Neural cell (in vitro differentiated cells): ENCODE results near the gene CUX1. TPM values are rescaled to one million over a fixed set of nuclear protein-coding genes. Genes with fewer than 3 reads are reported as not detected.

Experiments
- H2AFZ ChIP-seq: fragments of 200-600, 300-800 bp; sonication (generic), shearing (Covaris generic); 2 replicates; pipeline ENCODE4 v1.6.0; 2014; ENCODE audit warnings: low read depth, mild to moderate bottlenecking, antibody characterized with exemption, low read length, moderate library complexity
- H3F3A ChIP-seq: fragments of 200-600 bp; shearing (Covaris generic); 2 replicates; pipeline ENCODE4 v1.6.1; 2016; ENCODE audit warnings: mild to moderate bottlenecking, moderate library complexity, mixed read lengths, antibody characterized with exemption, low read length; ENCODE audit not compliant: insufficient read depth, poor library complexity, severe bottlenecking
- H3K27ac ChIP-seq: fragments of 200-600, 300-800 bp; sonication (generic), shearing (Covaris generic); 2 replicates; pipeline ENCODE4 v1.5.1; 2014; ENCODE audit warnings: mild to moderate bottlenecking, low read length, moderate library complexity
- H3K27me3 ChIP-seq: fragments of 300-800, 200-600 bp; sonication (generic), shearing (Covaris generic); 2 replicates; pipeline ENCODE4 v1.6.0; 2014; ENCODE audit warnings: mild to moderate bottlenecking, low read depth, low read length, moderate library complexity; ENCODE audit not compliant: insufficient read depth
- H3K36me3 ChIP-seq: fragments of 300-800, 200-600 bp; sonication (generic), shearing (Covaris generic); 2 replicates; pipeline ENCODE4 v1.5.1; 2014; ENCODE audit warnings: mild to moderate bottlenecking, antibody characterized with exemption, low read length, moderate library complexity; ENCODE audit not compliant: insufficient read depth
- H3K4me2 ChIP-seq: fragments of 300-800, 200-600 bp; sonication (generic), shearing (Covaris generic); 2 replicates; pipeline ENCODE4 v1.6.0; 2014; ENCODE audit warnings: mild to moderate bottlenecking, low read length
- H3K4me3 ChIP-seq: fragments of 300-800, 200-600 bp; sonication (generic), shearing (Covaris generic); 2 replicates; pipeline ENCODE4 v1.5.1; 2014; ENCODE audit warnings: mild to moderate bottlenecking, low read length, moderate library complexity
- H3K79me2 ChIP-seq: fragments of 200-600 bp; shearing (Covaris generic); replicated peaks from 2 replicates; pipeline ENCODE4 v1.6.0; 2014; ENCODE audit warnings: mild to moderate bottlenecking, low read length, moderate library complexity; ENCODE audit not compliant: insufficient read depth
- H3K9ac ChIP-seq: fragments of 300-800, 200-600 bp; sonication (generic), shearing (Covaris generic); 2 replicates; pipeline ENCODE4 v1.6.1; 2016; ENCODE audit warnings: mild to moderate bottlenecking, low read length, mixed read lengths
- H3K9me2 ChIP-seq: fragments of 200-600 bp; shearing (Covaris generic); 2 replicates; pipeline ENCODE4 v1.6.1; 2016; ENCODE audit warnings: mild to moderate bottlenecking, low read length, mixed read lengths; ENCODE audit not compliant: insufficient read depth
- H3K9me3 ChIP-seq: fragments of 200-600, 300-800 bp; sonication (generic), shearing (Covaris generic); 2 replicates; pipeline ENCODE4 v1.6.1; 2016; ENCODE audit warnings: mild to moderate bottlenecking, mixed run types, low read length, moderate library complexity, mixed read lengths
- H4K20me1 ChIP-seq: fragments of 200-600 bp; shearing (Covaris generic); 2 replicates; pipeline ENCODE4 v1.6.1; 2016; ENCODE audit warnings: mild to moderate bottlenecking, mixed run types; ENCODE audit not compliant: insufficient read depth
- EP300 ChIP-seq: fragments of 450-650 bp; conservative IDR thresholded peaks from 2 replicates; pipeline ENCODE4 v1.6.1; 2014; ENCODE audit warnings: antibody characterized with exemption, mild to moderate bottlenecking, moderate library complexity; ENCODE audit not compliant: poor library complexity, severe bottlenecking
- EZH2 ChIP-seq: fragments of 200-600, 300-800 bp; shearing (Covaris generic), sonication (generic); IDR thresholded peaks from 2 replicates; pipeline ENCODE4 v1.6.1; 2014; ENCODE audit warnings: antibody characterized with exemption, low read length, borderline replicate concordance, mild to moderate bottlenecking; ENCODE audit not compliant: insufficient read depth, poor library complexity, severe bottlenecking
- MXI1 ChIP-seq: fragments of 450-650 bp; conservative IDR thresholded peaks from 2 replicates; pipeline ENCODE4 v1.6.1; 2014; ENCODE audit warnings: antibody characterized with exemption, mild to moderate bottlenecking; ENCODE audit not compliant: poor library complexity, severe bottlenecking
- POLR2AphosphoS5 ChIP-seq: IDR thresholded peaks from 2 replicates; pipeline ENCODE4 v1.6.1; 2012
- RAD21 ChIP-seq: fragments of 450-650 bp; conservative IDR thresholded peaks from 2 replicates; pipeline ENCODE4 v1.6.1; 2014; ENCODE audit warnings: antibody characterized with exemption, mild to moderate bottlenecking, moderate library complexity
- SMC3 ChIP-seq: fragments of 450-650 bp; conservative IDR thresholded peaks from 2 replicates; pipeline ENCODE4 v1.6.1; 2014; ENCODE audit warnings: antibody characterized with exemption, mild to moderate bottlenecking, moderate library complexity; ENCODE audit not compliant: poor library complexity
- TAF1 ChIP-seq: IDR thresholded peaks from 2 replicates; pipeline ENCODE4 v1.6.1; 2012; ENCODE audit warnings: low read depth
- polyA plus RNA-seq: library from polyadenylated mRNA; depleted of rRNA; stranded (reverse); fragments of >200 nt; gene quantifications from 2 replicates; pipeline ENCODE4 v1.2.3, GENCODE V29; 2014
- TF ChIP-seq, protein P1 (sequence below): IDR thresholded peaks from 2 replicates; pipeline ENCODE4 v1.6.1; 2012; ENCODE audit warnings: borderline replicate concordance
- TF ChIP-seq, protein P2 (sequence below): fragments of 450-650 bp; IDR thresholded peaks from 2 replicates; pipeline ENCODE4 v1.5.1; 2014; ENCODE audit warnings: antibody characterized with exemption, mild to moderate bottlenecking, moderate library complexity; ENCODE audit not compliant: poor library complexity, severe bottlenecking

Gene CUX1
- polyA plus RNA-seq, 1 donor from 2014 or later: 26.6 TPM

DNA sequence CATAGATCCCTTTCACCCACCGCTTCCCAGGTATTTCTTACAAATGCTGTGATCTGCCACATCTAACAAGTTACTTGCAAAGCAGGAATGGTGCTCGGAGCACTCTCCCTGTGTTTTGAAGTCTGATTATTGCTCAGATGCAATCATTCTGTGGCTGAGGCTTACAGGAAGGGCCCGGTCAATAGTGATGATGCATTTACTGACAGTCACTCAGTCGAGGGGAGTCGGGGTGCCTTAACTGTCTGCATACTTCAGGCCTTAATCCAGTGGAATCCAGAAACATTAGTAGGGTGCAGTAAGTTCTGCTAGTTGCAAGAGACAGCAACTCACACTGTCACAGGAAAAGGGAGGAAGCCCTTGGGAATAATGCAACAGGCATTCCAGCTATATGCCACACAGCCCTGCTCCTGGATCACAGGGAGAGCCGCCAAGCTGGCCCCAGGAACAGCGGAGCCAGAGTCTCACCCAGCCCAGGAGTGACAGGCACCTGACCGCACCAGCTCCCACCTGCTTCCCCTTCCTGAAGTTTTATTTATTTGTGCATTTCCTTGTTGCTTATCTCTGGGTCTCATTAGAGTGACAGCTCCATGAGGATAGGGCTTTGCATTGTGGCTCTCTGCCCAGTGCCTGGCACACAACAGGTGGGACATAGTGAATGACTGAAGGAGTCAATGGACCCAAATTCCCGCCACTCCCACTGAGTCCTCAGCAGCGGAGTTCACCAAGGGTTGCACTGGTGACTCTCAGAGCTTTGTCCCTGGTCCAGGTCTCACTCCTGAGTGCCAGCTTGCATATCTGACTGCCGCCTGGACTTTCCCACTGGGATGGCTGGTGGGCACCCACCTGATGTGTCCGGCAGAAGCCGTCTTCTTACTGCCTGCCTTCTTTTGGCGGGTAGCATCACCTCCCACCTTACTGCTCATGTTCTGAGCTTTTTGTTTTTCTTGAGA lies 256.8 kb downstream of the CUX1 start:
- Histone ChIP-seq H3K79me2 (no peaks in the 10 kb centered on the region), H3K9ac (no peak overlapping the region), H4K20me1 (no peaks in the 10 kb centered on the region), H3F3A (no peaks in the 10 kb centered on the region), H3K4me3 (no peak overlapping the region), H2AFZ (no peak overlapping the region), H3K4me2 (no peak overlapping the region), H3K9me3 (no peaks in the 10 kb centered on the region), H3K36me3 (no peaks in the 10 kb centered on the region), H3K9me2 (no peaks in the 10 kb centered on the region), H3K27me3 (no peaks in the 10 kb centered on the region), H3K27ac (no peak overlapping the region)
- TF ChIP-seq EP300 (no peak), POLR2AphosphoS5 (no peak), EZH2 (no peak)
- TF ChIP-seq, protein P1, sequence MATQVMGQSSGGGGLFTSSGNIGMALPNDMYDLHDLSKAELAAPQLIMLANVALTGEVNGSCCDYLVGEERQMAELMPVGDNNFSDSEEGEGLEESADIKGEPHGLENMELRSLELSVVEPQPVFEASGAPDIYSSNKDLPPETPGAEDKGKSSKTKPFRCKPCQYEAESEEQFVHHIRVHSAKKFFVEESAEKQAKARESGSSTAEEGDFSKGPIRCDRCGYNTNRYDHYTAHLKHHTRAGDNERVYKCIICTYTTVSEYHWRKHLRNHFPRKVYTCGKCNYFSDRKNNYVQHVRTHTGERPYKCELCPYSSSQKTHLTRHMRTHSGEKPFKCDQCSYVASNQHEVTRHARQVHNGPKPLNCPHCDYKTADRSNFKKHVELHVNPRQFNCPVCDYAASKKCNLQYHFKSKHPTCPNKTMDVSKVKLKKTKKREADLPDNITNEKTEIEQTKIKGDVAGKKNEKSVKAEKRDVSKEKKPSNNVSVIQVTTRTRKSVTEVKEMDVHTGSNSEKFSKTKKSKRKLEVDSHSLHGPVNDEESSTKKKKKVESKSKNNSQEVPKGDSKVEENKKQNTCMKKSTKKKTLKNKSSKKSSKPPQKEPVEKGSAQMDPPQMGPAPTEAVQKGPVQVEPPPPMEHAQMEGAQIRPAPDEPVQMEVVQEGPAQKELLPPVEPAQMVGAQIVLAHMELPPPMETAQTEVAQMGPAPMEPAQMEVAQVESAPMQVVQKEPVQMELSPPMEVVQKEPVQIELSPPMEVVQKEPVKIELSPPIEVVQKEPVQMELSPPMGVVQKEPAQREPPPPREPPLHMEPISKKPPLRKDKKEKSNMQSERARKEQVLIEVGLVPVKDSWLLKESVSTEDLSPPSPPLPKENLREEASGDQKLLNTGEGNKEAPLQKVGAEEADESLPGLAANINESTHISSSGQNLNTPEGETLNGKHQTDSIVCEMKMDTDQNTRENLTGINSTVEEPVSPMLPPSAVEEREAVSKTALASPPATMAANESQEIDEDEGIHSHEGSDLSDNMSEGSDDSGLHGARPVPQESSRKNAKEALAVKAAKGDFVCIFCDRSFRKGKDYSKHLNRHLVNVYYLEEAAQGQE: no peak

DNA sequence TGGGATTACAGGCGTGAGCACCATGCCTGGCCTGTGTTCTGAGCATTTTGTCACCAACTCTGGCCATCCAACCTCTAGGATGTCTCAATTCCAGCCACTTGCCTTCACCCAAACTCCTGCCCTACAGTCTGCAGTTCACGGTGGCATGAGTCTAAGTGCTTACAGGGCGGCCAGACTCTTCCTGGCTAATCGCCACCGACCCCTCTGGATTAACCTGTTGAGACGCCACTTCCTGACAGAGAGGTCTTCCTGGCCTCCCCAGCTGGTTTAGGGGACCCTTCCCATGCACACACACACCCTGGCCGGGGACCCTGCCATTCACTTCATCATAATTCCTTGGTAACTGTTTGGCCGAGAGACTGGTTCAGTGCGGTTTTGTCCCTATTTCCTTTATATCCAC lies 257.7 kb downstream of the CUX1 start:
- Histone ChIP-seq H3K27ac (no peak overlapping the region), H3K9ac (no peak overlapping the region), H3K4me2 (no peak overlapping the region), H3K4me3 (no peak overlapping the region), H4K20me1 (no peaks in the 10 kb centered on the region), H3F3A (no peaks in the 10 kb centered on the region), H2AFZ (no peak overlapping the region), H3K9me2 (no peaks in the 10 kb centered on the region), H3K27me3 (no peaks in the 10 kb centered on the region), H3K79me2 (no peaks in the 10 kb centered on the region), H3K36me3 (no peaks in the 10 kb centered on the region), H3K9me3 (no peaks in the 10 kb centered on the region)
- no peak for TF ChIP-seq RAD21
- no peak for TF ChIP-seq EP300
- no peak for TF ChIP-seq EZH2
- no peak for TF ChIP-seq SMC3
- TF ChIP-seq POLR2AphosphoS5: no peak
- no peak for TF ChIP-seq MXI1
- TF ChIP-seq, protein P1: no peak
- TF ChIP-seq TAF1: no peak
- TF ChIP-seq, protein P2, sequence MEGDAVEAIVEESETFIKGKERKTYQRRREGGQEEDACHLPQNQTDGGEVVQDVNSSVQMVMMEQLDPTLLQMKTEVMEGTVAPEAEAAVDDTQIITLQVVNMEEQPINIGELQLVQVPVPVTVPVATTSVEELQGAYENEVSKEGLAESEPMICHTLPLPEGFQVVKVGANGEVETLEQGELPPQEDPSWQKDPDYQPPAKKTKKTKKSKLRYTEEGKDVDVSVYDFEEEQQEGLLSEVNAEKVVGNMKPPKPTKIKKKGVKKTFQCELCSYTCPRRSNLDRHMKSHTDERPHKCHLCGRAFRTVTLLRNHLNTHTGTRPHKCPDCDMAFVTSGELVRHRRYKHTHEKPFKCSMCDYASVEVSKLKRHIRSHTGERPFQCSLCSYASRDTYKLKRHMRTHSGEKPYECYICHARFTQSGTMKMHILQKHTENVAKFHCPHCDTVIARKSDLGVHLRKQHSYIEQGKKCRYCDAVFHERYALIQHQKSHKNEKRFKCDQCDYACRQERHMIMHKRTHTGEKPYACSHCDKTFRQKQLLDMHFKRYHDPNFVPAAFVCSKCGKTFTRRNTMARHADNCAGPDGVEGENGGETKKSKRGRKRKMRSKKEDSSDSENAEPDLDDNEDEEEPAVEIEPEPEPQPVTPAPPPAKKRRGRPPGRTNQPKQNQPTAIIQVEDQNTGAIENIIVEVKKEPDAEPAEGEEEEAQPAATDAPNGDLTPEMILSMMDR: no peak
